Hepatocyte (in vitro differentiated cells): ENCODE measurements around the gene C6orf89. TPM values are rescaled to one million over a fixed set of nuclear protein-coding genes. Genes with fewer than 3 reads are reported as not detected.

Source experiments
- DNase-seq: peaks from one replicate; pipeline ENCODE4 v3.0.0-alpha.2; 2016; ENCODE audit warnings: low spot score
- H2AFZ ChIP-seq: fragments of 200-600 bp; sonication (generic); 2 replicates; pipeline ENCODE4 v1.6.0; 2016; ENCODE audit warnings: antibody characterized with exemption, mild to moderate bottlenecking
- H3K27ac ChIP-seq: fragments of 200-600 bp; sonication (generic); 2 replicates; pipeline ENCODE4 v1.5.1; 2016; ENCODE audit warnings: mild to moderate bottlenecking
- H3K27me3 ChIP-seq: fragments of 200-600 bp; sonication (generic); 2 replicates; pipeline ENCODE4 v1.6.1; 2016
- H3K36me3 ChIP-seq: fragments of 200-600 bp; sonication (generic); replicated peaks from 2 replicates; pipeline ENCODE4 v1.5.1; 2016; ENCODE audit warnings: low read depth; ENCODE audit not compliant: insufficient read depth
- H3K4me1 ChIP-seq: fragments of 200-600 bp; sonication (generic); 2 replicates; pipeline ENCODE4 v1.5.1; 2016; ENCODE audit warnings: mild to moderate bottlenecking, moderate library complexity; ENCODE audit not compliant: insufficient read depth
- H3K4me2 ChIP-seq: fragments of 200-600 bp; sonication (generic); 2 replicates; pipeline ENCODE4 v1.6.0; 2016
- H3K4me3 ChIP-seq: fragments of 200-600 bp; sonication (generic); 2 replicates; pipeline ENCODE4 v1.5.1; 2016; ENCODE audit warnings: mild to moderate bottlenecking
- H3K79me2 ChIP-seq: fragments of 200-600 bp; sonication (generic); 2 replicates; pipeline ENCODE4 v1.6.0; 2017; ENCODE audit warnings: mild to moderate bottlenecking
- H3K9me2 ChIP-seq: fragments of 200-600 bp; sonication (generic); replicated peaks from 2 replicates; pipeline ENCODE4 v1.6.0; 2017; ENCODE audit warnings: mild to moderate bottlenecking; ENCODE audit not compliant: insufficient read depth
- H3K9me3 ChIP-seq: fragments of 200-600 bp; sonication (generic); 2 replicates; pipeline ENCODE4 v1.5.1; 2016; ENCODE audit warnings: low read depth, mild to moderate bottlenecking
- H4K20me1 ChIP-seq: fragments of 200-600 bp; sonication (generic); 2 replicates; pipeline ENCODE4 v1.6.0; 2016; ENCODE audit warnings: mild to moderate bottlenecking; ENCODE audit not compliant: insufficient read depth, poor library complexity, severe bottlenecking
- CTCF ChIP-seq: fragments of 200-600 bp; sonication (generic); IDR thresholded peaks from 2 replicates; pipeline ENCODE4 v1.5.1; 2016; ENCODE audit warnings: antibody characterized with exemption, mild to moderate bottlenecking; ENCODE audit not compliant: poor library complexity
- EZH2 ChIP-seq: fragments of 200-600 bp; sonication (generic); IDR thresholded peaks from 2 replicates; pipeline ENCODE4 v1.6.1; 2016; ENCODE audit warnings: antibody characterized with exemption, mild to moderate bottlenecking, borderline replicate concordance
- EZH2phosphoT487 ChIP-seq: fragments of 200-600 bp; sonication (generic); IDR thresholded peaks from one replicate; pipeline ENCODE4 v1.6.1; 2018; ENCODE audit warnings: antibody characterized with exemption, mild to moderate bottlenecking, low read depth, moderate library complexity; ENCODE audit not compliant: unreplicated experiment, severe bottlenecking
- WGBS: methylation state at CpG from one replicate; pipeline ENCODE4 v1.1.6; 2016; ENCODE audit warnings: low lambda C conversion rate; ENCODE audit errors: missing lambda C conversion rate; 5-methylcytosine and 5-hydroxymethylcytosine counted together
- polyA plus RNA-seq: library from polyadenylated mRNA; unstranded; fragments of >200 nt; fragmentation: Nextera tagmentation; extraction: Ambion mirVana; gene quantifications from 2 replicates; pipeline ENCODE4 v1.2.1, GENCODE V29; 2016
- total RNA-seq: library from RNA; depleted of rRNA; stranded (reverse); fragments of >200 nt; gene quantifications from 2 replicates; pipeline ENCODE4 v1.2.3, GENCODE V29; 2014

Gene C6orf89
- total and polyA plus RNA-seq, 2 experiments from 2014 or later, result 39.6 to 45.2 TPM

- no peaks in the 10 kb centered on the region for H3K9me2 ChIP-seq
- TF ChIP-seq CTCF, result no peak
- 2% methylated on average over 54 of the region's 54 CpGs for WGBS
- H3K27ac ChIP-seq, result peak within 1 kb of the TSS; percentile 96
- H3K36me3 ChIP-seq, result no peaks in the 10 kb centered on the region
- peak; percentile 93 for DNase-seq
- H3K27me3 ChIP-seq, result no peaks in the 10 kb centered on the region
- peak within 1 kb of the TSS; percentile 70 for H2AFZ ChIP-seq
- H4K20me1 ChIP-seq, result no peaks in the 10 kb centered on the region
- H3K79me2 ChIP-seq, result peaks cover 28% of the 10 kb centered on the region
- H3K4me3 ChIP-seq, result peak within 1 kb of the TSS; percentile 37
- peak within 1 kb of the TSS; percentile 77 for H3K4me2 ChIP-seq
- peaks cover 13% of the 10 kb centered on the region for H3K4me1 ChIP-seq
- H3K9me3 ChIP-seq, result no peaks in the 10 kb centered on the region
These were observed 11.1 kb upstream of the C6orf89 start, which contains the start of gene PPIL1 for GRCh38 chr6:36874443-36875249. TSS of gene PPIL1 (minus strand) at chr6:36874803. CDS start at chr6:36874772, 31 bp downstream.

GRCh38 chr6:36875250-36875633, 10.5 kb upstream of the C6orf89 start:
- Histone ChIP-seq H3K4me2 (peak overlapping the region; percentile 76), H3K9me2 (no peaks in the 10 kb centered on the region), H3K4me1 (peaks cover 13% of the 10 kb centered on the region), H4K20me1 (no peaks in the 10 kb centered on the region), H3K4me3 (peak overlapping the region; percentile 37), H3K9me3 (no peaks in the 10 kb centered on the region), H3K27me3 (no peaks in the 10 kb centered on the region), H3K79me2 (peaks cover 22% of the 10 kb centered on the region), H2AFZ (peak overlapping the region; percentile 70), H3K36me3 (no peaks in the 10 kb centered on the region), H3K27ac (peak overlapping the region; percentile 96)
- no peak for DNase-seq
- TF ChIP-seq CTCF (no peak), EZH2 (no peak), EZH2phosphoT487 (no peak)
- 40% methylated on average over 6 of the region's 6 CpGs for WGBS

- no peak for DNase-seq
- Histone ChIP-seq H3K4me2 (no peak overlapping the region), H3K27me3 (no peaks in the 10 kb centered on the region), H3K4me3 (no peak overlapping the region), H2AFZ (peak overlapping the region; percentile 72), H3K27ac (no peak overlapping the region), H4K20me1 (no peaks in the 10 kb centered on the region), H3K9me2 (no peaks in the 10 kb centered on the region), H3K9me3 (no peaks in the 10 kb centered on the region), H3K4me1 (peaks cover 7% of the 10 kb centered on the region), H3K79me2 (peaks cover 35% of the 10 kb centered on the region), H3K36me3 (no peaks in the 10 kb centered on the region)
- no peak for TF ChIP-seq EZH2
- no peak for TF ChIP-seq CTCF
- TF ChIP-seq EZH2phosphoT487, result no peak
- 100% methylated on average over 3 of the region's 3 CpGs for WGBS
These were observed 1.1 kb upstream of the C6orf89 start for GRCh38 chr6:36884610-36885009.
